GM19463 (cell line): ENCODE results near the gene NBAS.
"Not testable (repeated sequence)": the region's sequence is repeated elsewhere in the genome, so short reads cannot be mapped to it uniquely, and the experiment has no call there.

Experiments used
- ATAC-seq: cut with Tn5 transposase; IDR thresholded peaks from one replicate; pipeline ENCODE4 v1.9.1; 2021; ENCODE audit warnings: mild to moderate bottlenecking, moderate library complexity; ENCODE audit not compliant: unreplicated experiment

The NBAS gene

DNA sequence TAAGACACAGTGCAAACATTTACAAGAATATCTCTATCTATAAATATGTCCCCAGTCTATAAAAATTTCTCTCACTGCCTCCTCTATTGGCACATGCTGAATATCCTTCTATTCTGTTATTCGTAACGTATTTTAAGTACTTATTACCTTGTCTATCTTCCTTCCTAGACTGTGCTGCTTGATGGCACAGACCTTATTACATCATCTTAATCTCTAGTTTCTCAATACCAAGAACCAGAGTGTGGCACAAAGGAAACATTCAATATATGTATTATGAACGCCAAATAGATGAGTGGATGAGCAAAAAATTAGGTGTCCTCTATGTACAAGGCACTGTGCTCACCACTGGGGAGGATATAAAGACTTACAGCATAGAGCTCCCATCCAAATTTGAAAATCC, 282.8 kb downstream of the NBAS start:
- ATAC-seq = no peak

GRCh38 chr2:15275346-15275745, 285.8 kb downstream of the NBAS start:
- ATAC-seq = no peak

GRCh38 chr2:15273452-15273851, 287.7 kb downstream of the NBAS start:
- ATAC-seq = no peak

DNA sequence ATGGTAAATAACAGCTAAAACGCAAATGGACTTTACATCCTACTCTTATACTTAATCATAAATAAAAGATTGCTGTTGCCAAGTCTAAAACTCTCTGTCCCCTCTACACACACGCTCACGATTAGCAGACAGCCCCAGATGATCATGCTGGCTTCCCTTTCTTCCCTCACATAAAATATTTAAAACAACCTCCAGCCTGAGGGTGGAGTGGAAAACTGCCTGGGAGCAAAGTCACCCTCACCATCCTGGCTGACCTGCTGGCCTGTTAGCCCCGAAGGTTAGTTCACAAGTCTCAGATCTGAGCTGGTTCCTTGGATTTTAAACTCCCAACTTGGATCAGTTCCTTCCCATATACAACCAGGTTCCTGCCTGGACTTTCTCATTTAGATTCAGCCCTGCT, 288.2 kb downstream of the NBAS start:
- no peak for ATAC-seq

DNA sequence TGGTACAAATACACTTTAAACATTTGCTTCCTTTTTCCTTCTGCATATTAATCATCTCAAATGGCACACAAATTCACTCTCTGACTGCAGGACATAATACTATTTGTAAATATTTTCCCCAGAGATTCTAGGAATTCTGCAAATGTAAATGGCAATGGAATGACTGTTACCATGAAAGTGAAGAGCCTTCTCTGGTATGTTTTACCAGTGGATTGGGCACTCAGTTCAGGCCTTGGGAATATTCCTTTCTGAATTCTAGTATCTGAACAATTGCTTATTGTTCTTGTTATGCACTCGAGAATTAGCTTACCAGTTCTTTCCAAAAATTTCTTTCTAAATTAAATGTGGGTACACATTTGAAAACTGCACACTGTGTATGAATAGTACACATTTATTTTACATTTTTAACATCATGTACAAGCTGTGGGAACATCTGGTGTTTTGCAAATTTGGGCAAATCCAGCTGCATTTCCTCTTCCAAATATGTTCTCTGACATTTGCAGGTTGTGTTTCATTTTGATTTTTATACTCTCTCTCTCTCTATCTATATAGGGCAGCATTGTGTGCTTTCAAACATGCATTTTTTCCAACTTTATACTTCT, 289.1 kb downstream of the NBAS start:
- ATAC-seq = no peak

GRCh38 chr2:15271276-15271675, 289.9 kb downstream of the NBAS start:
- ATAC-seq = no peak

DNA sequence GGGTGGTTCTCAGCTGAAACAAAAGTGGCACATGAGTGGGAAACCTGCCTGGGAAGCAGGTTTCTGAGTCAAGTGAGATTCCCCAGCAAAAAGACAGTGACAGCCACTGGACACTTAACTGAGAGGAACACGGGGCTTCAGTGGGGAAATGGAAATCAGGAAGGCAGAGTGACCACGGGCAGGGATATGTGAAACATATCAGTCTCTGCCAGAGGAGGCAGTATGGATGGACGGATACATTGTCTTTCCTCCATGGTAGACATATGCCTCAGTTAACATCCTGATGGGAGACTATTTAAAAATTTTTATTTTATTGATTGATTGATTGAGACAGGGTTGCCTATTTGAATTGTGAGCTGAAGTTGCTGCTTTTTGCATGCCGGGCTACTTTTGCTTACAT, 292.1 kb downstream of the NBAS start:
- ATAC-seq = no peak

DNA sequence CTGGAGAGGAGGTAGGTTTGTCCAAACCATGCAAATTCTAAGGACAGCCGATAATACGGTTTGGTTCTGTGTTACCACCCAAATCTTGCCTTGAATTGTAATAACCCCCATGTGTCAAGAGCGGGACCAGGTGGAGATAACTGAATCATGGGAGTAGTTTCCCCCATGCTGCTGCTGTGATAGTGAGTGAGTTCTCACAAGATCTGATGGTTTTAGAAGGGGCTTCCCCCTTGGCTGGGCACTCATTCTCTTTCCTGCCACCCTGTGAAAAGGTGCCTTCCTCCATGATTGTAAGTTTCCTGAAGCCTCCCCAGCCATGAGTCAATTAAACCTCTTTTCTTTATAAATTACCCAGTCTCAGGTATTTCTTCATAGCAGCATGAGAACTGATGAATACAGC, 295.2 kb downstream of the NBAS start:
- no peak for ATAC-seq

DNA sequence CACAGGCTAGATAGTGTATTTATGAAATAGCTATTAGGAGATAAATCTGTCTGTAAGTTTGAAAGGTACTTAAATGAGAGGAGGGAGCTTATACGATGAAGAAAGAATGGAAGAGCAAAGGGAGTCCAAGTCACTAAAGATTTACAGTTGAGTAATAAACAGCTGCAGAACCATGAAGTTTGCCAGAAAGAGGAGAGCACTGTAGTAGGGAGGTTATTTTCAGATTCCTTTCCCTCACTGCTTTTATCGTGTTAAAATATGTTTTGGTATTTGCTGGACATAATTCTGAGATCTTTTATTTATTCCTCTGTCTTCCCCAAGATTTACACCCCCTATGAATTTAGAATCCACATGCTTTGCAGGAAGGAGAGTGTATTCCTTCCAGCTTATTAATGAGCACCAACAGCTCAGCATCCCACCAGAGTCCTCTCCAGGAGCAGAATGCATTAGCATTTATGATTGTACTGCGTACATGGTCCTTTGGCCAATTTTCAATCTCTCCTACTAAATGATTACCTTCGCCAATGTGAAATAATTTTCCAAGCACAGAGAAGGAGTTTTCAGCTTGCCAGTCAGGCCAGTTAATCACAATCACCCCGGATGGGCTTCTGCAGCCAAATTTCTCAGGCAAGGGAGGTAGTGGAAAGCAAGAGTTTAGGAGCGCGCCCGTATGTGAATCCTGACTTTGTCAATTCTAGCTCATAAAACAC, 297.0 kb downstream of the NBAS start:
- ATAC-seq = no peak

GRCh38 chr2:15262792-15263191, 298.3 kb downstream of the NBAS start:
- ATAC-seq = no peak

DNA sequence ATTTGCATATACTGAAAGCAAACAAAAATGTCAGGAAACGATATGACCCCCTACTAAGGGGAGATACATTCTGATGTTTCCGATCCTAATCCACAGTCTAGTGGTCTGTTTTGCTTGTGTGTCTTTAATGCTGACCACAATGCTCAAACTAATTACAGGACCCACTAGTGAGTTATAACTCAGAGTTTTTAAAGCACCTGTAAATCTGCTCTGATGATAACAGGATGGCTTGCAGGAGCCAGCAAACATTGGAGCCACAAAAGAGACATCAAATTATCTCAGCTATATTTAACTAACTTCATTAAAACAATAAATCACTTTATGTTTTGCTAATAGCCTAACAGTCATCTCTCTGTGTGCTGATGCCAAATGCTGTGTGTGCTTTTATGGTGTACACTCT, 300.3 kb downstream of the NBAS start:
- ATAC-seq = no peak

DNA sequence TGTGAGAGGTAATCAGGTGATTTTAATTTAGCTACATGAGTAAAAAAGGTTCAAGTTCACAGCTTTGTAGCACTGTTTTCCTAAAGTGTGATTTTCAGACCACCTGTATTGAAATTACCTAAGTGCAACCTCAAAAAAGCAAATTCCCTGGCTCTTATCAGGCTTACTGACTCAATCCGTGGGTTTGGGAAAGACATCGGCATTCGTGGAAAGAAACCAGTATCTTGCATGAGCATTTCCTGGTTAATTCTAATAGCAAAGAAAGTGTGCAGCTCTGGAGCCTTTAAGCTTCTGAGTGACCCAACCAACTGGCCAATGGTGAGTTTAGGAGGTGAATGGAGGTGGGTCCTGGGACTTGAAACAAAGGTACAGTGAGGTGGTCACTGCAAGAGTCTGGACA, 300.9 kb downstream of the NBAS start:
- ATAC-seq = no peak

GRCh38 chr2:15259356-15259756, 301.8 kb downstream of the NBAS start:
- no peak for ATAC-seq

GRCh38 chr2:15258385-15258784, 302.7 kb downstream of the NBAS start:
- ATAC-seq = not testable (repeated sequence)

- no peak for ATAC-seq
Observed at GRCh38 chr2:15253835-15254286, 307.3 kb downstream of the NBAS start.

GRCh38 chr2:15253247-15253646, 307.9 kb downstream of the NBAS start:
- no peak for ATAC-seq

DNA sequence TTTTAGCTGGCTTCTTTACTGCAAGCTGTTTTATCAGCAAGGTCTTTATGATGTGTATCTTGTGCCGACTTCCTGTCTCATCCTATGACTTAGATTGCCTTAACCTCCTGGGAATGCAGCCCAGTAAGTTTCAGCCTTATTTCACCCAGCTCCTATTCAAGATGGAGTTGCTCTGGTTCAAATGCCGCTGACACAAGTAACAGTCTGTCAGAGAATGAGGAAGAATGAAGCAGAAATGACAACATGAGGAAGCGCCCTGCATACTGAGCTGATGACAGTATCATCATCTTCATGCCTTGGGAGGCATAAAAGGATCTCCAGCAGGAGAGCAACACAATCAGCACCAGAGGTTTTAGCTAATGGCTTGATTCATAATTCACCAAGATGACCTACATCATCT, 309.4 kb downstream of the NBAS start:
- ATAC-seq = no peak

DNA sequence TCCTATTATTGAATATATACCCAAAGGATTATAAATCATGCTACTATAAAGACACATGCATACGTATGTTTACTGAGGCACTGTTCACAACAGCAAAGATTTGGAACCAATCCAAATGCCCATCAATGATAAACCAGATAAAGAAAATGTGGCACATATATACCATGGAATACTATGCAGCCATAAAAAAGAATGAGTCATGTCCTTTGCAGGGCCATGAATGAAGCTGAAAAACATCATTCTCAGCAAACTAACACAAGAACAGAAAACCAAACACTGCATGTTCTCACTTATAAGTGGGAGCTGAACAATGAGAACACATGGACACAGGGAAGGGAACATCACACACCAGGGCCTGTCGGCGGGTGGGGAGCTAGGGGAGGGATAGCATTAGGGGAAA, 310.2 kb downstream of the NBAS start:
- ATAC-seq = not testable (repeated sequence)

DNA sequence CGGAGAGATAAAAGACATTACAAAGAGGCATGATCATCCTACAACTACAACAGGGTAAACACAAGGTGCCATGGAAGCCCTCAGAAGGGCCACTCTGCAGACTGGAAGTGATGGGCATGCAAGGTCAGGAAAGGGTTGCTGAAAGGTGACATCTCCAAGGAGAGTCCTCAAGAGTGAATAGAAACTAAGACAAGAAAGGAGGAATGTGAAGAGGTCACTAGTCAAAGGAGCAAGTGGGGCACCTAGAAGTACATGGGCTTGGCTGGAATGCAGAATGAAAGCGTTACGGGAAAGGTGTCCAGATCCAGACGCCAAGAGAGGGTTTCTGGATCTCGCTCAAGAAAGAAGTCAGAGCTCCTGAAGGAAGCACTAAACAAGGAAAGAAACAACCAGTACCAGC, 314.3 kb downstream of the NBAS start:
- ATAC-seq = no peak

- no peak for ATAC-seq
Observed at GRCh38 chr2:15243762-15244161, 317.4 kb downstream of the NBAS start.

- no peak for ATAC-seq
Observed at GRCh38 chr2:15242936-15243461, 318.1 kb downstream of the NBAS start.

DNA sequence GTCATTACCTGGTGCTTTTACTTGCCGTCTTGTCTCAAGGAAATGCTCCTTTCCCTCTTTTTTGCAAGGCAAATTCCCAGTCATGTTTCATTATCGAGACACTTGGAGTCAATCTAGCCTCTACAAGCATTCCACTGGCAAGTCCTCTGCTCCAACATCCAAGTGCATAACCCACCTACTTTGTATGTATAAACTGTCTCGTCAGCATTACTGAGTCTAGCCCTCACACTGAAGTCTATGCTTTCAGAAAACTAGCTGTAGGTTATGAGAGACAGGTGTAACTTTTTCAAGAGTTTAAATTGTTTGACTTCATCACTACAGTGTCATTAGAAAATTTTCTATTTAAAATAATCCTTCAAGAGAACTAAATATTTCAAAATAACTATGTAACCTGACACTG, 319.2 kb downstream of the NBAS start:
- no peak for ATAC-seq

- no peak for ATAC-seq
Observed at GRCh38 chr2:15241201-15241600, 319.9 kb downstream of the NBAS start.
